VCaP (cell line): ENCODE results near the gene PACS1.

ENCODE experiments used
- H3K27ac ChIP-seq: fragments of 450-650 bp; 2 replicates; pipeline ENCODE4 v1.5.1; 2017
- CTCF ChIP-seq: fragments of 450-650 bp; conservative IDR thresholded peaks from 2 replicates; pipeline ENCODE4 v1.5.1; 2017; ENCODE audit warnings: mild to moderate bottlenecking, moderate library complexity

PACS1 gene

GRCh38 chr11:66168289-66168688 lies 98.2 kb downstream of the PACS1 start:
- TF ChIP-seq CTCF: no peak
- H3K27ac ChIP-seq: no peak overlapping the region

- no peak overlapping the region for H3K27ac ChIP-seq
- TF ChIP-seq CTCF: no peak
These were observed 102.1 kb downstream of the PACS1 start for GRCh38 chr11:66172146-66172545.

- H3K27ac ChIP-seq: no peak overlapping the region
- no peak for TF ChIP-seq CTCF
These were observed 106.6 kb downstream of the PACS1 start for GRCh38 chr11:66176650-66177049.

- H3K27ac ChIP-seq: no peak overlapping the region
- no peak for TF ChIP-seq CTCF
These were observed 108.1 kb downstream of the PACS1 start for GRCh38 chr11:66178183-66178582.

GRCh38 chr11:66178871-66179270 lies 108.8 kb downstream of the PACS1 start:
- TF ChIP-seq CTCF: no peak
- H3K27ac ChIP-seq: no peak overlapping the region

- H3K27ac ChIP-seq: peak overlapping the region; percentile 48
- no peak for TF ChIP-seq CTCF
These were observed 111.7 kb downstream of the PACS1 start for GRCh38 chr11:66181632-66182315.

- no peak for TF ChIP-seq CTCF
- no peak overlapping the region for H3K27ac ChIP-seq
These were observed 113.5 kb downstream of the PACS1 start for GRCh38 chr11:66183494-66184048.
